Measurements from ENCODE around the gene EFCAB9. TPM values are rescaled to one million over a fixed set of nuclear protein-coding genes. Genes with fewer than 3 reads are reported as not detected.

Gene EFCAB9
- total and polyA plus RNA-seq, 4 donors, result not detected

DNA sequence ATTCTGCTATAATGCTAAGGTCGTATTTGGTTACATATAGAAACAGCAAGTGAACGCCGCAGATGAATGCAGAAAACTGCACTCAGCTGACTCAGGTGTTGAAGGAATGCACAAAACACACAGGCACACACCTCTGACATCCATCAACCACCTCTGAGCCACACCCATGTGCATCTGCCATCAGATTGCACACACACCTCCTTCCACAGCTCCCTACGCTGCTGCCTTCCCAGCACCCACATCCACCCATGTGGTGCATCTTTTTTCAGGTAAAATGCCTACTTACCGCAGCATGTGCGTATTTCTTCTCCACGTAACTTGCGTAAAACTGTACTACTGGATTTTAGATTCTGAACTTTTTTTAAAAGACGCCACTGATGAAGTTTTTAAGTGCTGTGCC, 13.0 kb upstream of the EFCAB9 start:
- WGBS, result 95% methylated on average over 9 of the region's 9 CpGs

DNA sequence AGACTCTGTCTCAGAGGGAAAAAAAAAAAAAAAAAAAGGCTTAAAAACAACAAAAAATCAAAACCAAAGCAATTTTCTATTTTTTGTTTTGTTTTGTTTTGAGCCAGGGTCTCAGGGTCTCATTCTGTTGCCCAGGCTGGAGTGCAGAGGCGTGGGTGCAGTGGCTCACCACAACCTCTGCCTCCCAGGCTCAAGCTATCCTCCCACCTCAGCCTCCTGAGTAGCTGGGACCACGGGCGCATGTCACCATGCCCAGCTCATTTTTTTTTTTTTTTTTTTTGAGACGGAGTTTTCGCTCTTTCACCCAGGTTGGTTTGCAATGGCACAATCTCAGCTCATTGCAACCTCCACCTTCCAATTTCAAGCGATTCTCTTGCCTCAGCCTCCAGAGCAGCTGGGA, 11.7 kb upstream of the EFCAB9 start:
- Histone ChIP-seq H3K27ac (ENCODE audit: low read depth in 1 of 2, low read length in 2 of 2) (no peak overlapping the region), H3K4me3 (ENCODE audit: low read depth in 1 of 3, low read length in 3 of 3) (no peak overlapping the region), H3K9ac (ENCODE audit: low read depth in 1 of 2, low read length in 2 of 2) (no peak overlapping the region), H3K36me3 (ENCODE audit: control insufficient read depth in 4 of 4, insufficient read depth in 3 of 4, low read depth in 1 of 4, low read length in 3 of 4) (no peaks in the 10 kb centered on the region), H3K4me1 (ENCODE audit: control insufficient read depth in 4 of 4, insufficient read depth in 4 of 4, low read length in 3 of 4) (peaks cover 0 to 11% (median 4%) of the 10 kb centered on the region in 4 donors), H3K27me3 (ENCODE audit: control insufficient read depth in 4 of 4, insufficient read depth in 4 of 4, low read length in 3 of 4) (no peaks in the 10 kb centered on the region), H3K9me3 (ENCODE audit: control insufficient read depth in 4 of 4, low read length in 3 of 4) (no peaks in the 10 kb centered on the region)
- TF ChIP-seq GABPA (IDR thresholded peaks at IDR 0.05 in 1 of 2, conservative IDR thresholded peaks at IDR 0.05 in 1 of 2) (no peak), HNF4A (conservative IDR thresholded peaks at IDR 0.05) (no peak), EGR1 (IDR thresholded peaks at IDR 0.05; ENCODE audit: low read depth in 2 of 2) (no peak), JUND (IDR thresholded peaks at IDR 0.05) (no peak), SP1 (IDR thresholded peaks at IDR 0.05) (no peak), NR2F2 (IDR thresholded peaks at IDR 0.05) (no peak), FOXA1 (IDR thresholded peaks at IDR 0.05) (no peak), RAD21 (IDR thresholded peaks at IDR 0.05) (no peak), TAF1 (conservative IDR thresholded peaks at IDR 0.05) (no peak), FOXA2 (IDR thresholded peaks at IDR 0.05) (no peak), HNF4G (IDR thresholded peaks at IDR 0.05) (no peak), RXRA (IDR thresholded peaks at IDR 0.05) (no peak), YY1 (IDR thresholded peaks at IDR 0.05) (no peak)
- TF ChIP-seq, protein P1, sequence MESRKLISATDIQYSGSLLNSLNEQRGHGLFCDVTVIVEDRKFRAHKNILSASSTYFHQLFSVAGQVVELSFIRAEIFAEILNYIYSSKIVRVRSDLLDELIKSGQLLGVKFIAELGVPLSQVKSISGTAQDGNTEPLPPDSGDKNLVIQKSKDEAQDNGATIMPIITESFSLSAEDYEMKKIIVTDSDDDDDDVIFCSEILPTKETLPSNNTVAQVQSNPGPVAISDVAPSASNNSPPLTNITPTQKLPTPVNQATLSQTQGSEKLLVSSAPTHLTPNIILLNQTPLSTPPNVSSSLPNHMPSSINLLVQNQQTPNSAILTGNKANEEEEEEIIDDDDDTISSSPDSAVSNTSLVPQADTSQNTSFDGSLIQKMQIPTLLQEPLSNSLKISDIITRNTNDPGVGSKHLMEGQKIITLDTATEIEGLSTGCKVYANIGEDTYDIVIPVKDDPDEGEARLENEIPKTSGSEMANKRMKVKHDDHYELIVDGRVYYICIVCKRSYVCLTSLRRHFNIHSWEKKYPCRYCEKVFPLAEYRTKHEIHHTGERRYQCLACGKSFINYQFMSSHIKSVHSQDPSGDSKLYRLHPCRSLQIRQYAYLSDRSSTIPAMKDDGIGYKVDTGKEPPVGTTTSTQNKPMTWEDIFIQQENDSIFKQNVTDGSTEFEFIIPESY (IDR thresholded peaks at IDR 0.05), result no peak
- TF ChIP-seq, protein P2, sequence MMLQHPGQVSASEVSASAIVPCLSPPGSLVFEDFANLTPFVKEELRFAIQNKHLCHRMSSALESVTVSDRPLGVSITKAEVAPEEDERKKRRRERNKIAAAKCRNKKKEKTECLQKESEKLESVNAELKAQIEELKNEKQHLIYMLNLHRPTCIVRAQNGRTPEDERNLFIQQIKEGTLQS (IDR thresholded peaks at IDR 0.05), result no peak
- TF ChIP-seq, protein P3, sequence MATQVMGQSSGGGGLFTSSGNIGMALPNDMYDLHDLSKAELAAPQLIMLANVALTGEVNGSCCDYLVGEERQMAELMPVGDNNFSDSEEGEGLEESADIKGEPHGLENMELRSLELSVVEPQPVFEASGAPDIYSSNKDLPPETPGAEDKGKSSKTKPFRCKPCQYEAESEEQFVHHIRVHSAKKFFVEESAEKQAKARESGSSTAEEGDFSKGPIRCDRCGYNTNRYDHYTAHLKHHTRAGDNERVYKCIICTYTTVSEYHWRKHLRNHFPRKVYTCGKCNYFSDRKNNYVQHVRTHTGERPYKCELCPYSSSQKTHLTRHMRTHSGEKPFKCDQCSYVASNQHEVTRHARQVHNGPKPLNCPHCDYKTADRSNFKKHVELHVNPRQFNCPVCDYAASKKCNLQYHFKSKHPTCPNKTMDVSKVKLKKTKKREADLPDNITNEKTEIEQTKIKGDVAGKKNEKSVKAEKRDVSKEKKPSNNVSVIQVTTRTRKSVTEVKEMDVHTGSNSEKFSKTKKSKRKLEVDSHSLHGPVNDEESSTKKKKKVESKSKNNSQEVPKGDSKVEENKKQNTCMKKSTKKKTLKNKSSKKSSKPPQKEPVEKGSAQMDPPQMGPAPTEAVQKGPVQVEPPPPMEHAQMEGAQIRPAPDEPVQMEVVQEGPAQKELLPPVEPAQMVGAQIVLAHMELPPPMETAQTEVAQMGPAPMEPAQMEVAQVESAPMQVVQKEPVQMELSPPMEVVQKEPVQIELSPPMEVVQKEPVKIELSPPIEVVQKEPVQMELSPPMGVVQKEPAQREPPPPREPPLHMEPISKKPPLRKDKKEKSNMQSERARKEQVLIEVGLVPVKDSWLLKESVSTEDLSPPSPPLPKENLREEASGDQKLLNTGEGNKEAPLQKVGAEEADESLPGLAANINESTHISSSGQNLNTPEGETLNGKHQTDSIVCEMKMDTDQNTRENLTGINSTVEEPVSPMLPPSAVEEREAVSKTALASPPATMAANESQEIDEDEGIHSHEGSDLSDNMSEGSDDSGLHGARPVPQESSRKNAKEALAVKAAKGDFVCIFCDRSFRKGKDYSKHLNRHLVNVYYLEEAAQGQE (IDR thresholded peaks at IDR 0.05), result no peak
- TF ChIP-seq, protein P4, sequence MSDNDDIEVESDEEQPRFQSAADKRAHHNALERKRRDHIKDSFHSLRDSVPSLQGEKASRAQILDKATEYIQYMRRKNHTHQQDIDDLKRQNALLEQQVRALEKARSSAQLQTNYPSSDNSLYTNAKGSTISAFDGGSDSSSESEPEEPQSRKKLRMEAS (IDR thresholded peaks at IDR 0.05), result no peak
- TF ChIP-seq, protein P5, sequence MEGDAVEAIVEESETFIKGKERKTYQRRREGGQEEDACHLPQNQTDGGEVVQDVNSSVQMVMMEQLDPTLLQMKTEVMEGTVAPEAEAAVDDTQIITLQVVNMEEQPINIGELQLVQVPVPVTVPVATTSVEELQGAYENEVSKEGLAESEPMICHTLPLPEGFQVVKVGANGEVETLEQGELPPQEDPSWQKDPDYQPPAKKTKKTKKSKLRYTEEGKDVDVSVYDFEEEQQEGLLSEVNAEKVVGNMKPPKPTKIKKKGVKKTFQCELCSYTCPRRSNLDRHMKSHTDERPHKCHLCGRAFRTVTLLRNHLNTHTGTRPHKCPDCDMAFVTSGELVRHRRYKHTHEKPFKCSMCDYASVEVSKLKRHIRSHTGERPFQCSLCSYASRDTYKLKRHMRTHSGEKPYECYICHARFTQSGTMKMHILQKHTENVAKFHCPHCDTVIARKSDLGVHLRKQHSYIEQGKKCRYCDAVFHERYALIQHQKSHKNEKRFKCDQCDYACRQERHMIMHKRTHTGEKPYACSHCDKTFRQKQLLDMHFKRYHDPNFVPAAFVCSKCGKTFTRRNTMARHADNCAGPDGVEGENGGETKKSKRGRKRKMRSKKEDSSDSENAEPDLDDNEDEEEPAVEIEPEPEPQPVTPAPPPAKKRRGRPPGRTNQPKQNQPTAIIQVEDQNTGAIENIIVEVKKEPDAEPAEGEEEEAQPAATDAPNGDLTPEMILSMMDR (IDR thresholded peaks at IDR 0.05; ENCODE audit: low read depth, low read length, missing input control), result no peak
- WGBS, result 87% methylated on average over 6 of the region's 6 CpGs
- no peak for DNase-seq (ENCODE audit: low spot score)

More for the DNA sequence above, 13.0 kb upstream of the EFCAB9 start:
- Histone ChIP-seq H3K36me3 (ENCODE audit: control insufficient read depth in 4 of 4, insufficient read depth in 3 of 4, low read depth in 1 of 4, low read length in 3 of 4) (no peaks in the 10 kb centered on the region), H3K4me1 (ENCODE audit: control insufficient read depth in 4 of 4, insufficient read depth in 4 of 4, low read length in 3 of 4) (peaks cover 0 to 4% (median under 1%) of the 10 kb centered on the region in 4 donors), H3K9me3 (ENCODE audit: control insufficient read depth in 4 of 4, low read length in 3 of 4) (no peaks in the 10 kb centered on the region), H3K9ac (ENCODE audit: low read depth in 1 of 2, low read length in 2 of 2) (no peak overlapping the region), H3K4me3 (ENCODE audit: low read depth in 1 of 3, low read length in 3 of 3) (no peak overlapping the region), H3K27me3 (ENCODE audit: control insufficient read depth in 4 of 4, insufficient read depth in 4 of 4, low read length in 3 of 4) (no peaks in the 10 kb centered on the region), H3K27ac (ENCODE audit: low read depth in 1 of 2, low read length in 2 of 2) (no peak overlapping the region)
- TF ChIP-seq NR2F2 (IDR thresholded peaks at IDR 0.05) (no peak), JUND (IDR thresholded peaks at IDR 0.05) (no peak), TAF1 (conservative IDR thresholded peaks at IDR 0.05) (no peak), YY1 (IDR thresholded peaks at IDR 0.05) (no peak), SP1 (IDR thresholded peaks at IDR 0.05) (no peak), RXRA (IDR thresholded peaks at IDR 0.05) (no peak)
- TF ChIP-seq, protein P4 (IDR thresholded peaks at IDR 0.05), result no peak
- TF ChIP-seq, protein P2 (IDR thresholded peaks at IDR 0.05), result no peak
- TF ChIP-seq, protein P5 (IDR thresholded peaks at IDR 0.05; ENCODE audit: low read depth, low read length, missing input control), result no peak
- DNase-seq (ENCODE audit: low spot score), result no peak
